Right lobe of liver (tissue), 6 donors: ENCODE results near the gene FAM98B. TPM values are rescaled to one million over a fixed set of nuclear protein-coding genes. Genes with fewer than 3 reads are reported as not detected.

Experiments
- ATAC-seq, 4 donors: fragments of 200-7000 bp; cut with Tn5 transposase; one replicate each; pipeline ENCODE4 v1.9.1; 2020; ENCODE audit warnings: mild to moderate bottlenecking in 4 of 4, moderate library complexity in 4 of 4
- DNase-seq, 3 donors: peaks; one replicate each; pipeline ENCODE4 v3.0.0-alpha.2; 2020
- H3K27ac ChIP-seq, 3 donors: fragments of 200-600 bp; one replicate each; pipeline ENCODE4 v1.8.0; 2022
- H3K27me3 ChIP-seq, 2 donors: fragments of 200-600 bp; one replicate each; pipeline ENCODE4 v1.8.0; 2022
- H3K36me3 ChIP-seq, 4 donors: fragments of 200-600 bp; sonication (generic) in 1 of 4; one replicate each; pipeline versions ENCODE4 v1.5.1 to v1.8.0; 2017 to 2022; ENCODE audit warnings: control low read depth in 1 of 4
- H3K4me1 ChIP-seq, 4 donors: fragments of 200-600 bp; sonication (generic) in 1 of 4; one replicate each; pipeline versions ENCODE4 v1.5.1 to v1.8.0; 2017 to 2022; ENCODE audit warnings: control low read depth in 1 of 4
- H3K4me3 ChIP-seq, 3 donors: fragments of 200-600 bp; one replicate each; pipeline ENCODE4 v1.8.0; 2022
- H3K9me3 ChIP-seq, 4 donors: fragments of 200-600 bp; sonication (generic) in 1 of 4; one replicate each; pipeline versions ENCODE4 v1.5.1 to v1.8.0; 2017 to 2022; ENCODE audit warnings: control low read depth in 1 of 4
- CTCF ChIP-seq, 4 donors: fragments of 200-600 bp in 3 of 4; fragments of 450-650 bp in 1 of 4; IDR thresholded peaks; one replicate each; pipeline versions ENCODE4 v1.5.1 to v1.8.0; 2016 to 2022; ENCODE audit warnings: antibody characterized with exemption in 4 of 4, mild to moderate bottlenecking in 2 of 4
- POLR2A ChIP-seq: fragments of 450-650 bp; IDR thresholded peaks from one replicate; pipeline ENCODE4 v1.6.1; 2017; ENCODE audit warnings: antibody characterized with exemption, mild to moderate bottlenecking
- WGBS: methylation state at CpG from one replicate; pipeline ENCODE4 v1.1.6; 2018; ENCODE audit warnings: low coverage, low lambda C conversion rate; ENCODE audit not compliant: insufficient coverage; ENCODE audit errors: missing lambda C conversion rate; 5-methylcytosine and 5-hydroxymethylcytosine counted together
- intact Hi-C, 2 donors: fragments of 100-400 bp; cut with DNase I; formaldehyde crosslinking; loops; one replicate each; pipeline versions ENCODE4 v1.11.2 to v1.14.1; 2022
- long read RNA-seq: library from polyadenylated mRNA; unstranded; transcript quantifications from one replicate; pipeline ENCODE4 v2.0.0, GENCODE V29; 2019
- total RNA-seq, 6 experiments: library from RNA; depleted of rRNA in 2 of 6; stranded (reverse); fragments of >200 nt in 2 of 6; fragmentation: NEBNext Ultra II Directional in 3 of 6; extraction: Animal tissue kit (Norgen Biotek cat#: 25700) in 3 of 6; gene quantifications; one replicate each; pipeline versions ENCODE4 v1.1.0 to v1.2.4, GENCODE V29; 2016 to 2023
- donor health status: DM: no; HTN: yes; CAD: no.
- donor health status: DM: no; HTN: no; CAD: no.
- donor health status: DM: no; HTN: no; CAD: no.
- donor health status: DM: no; HTN: yes; CAD: no.
- donor health status: DM: no; HTN: yes; CAD: no.

Gene FAM98B
- 1 to 10 TPM; 2.6 to 7.6 (median 5.5) TPM for total RNA-seq
- long read RNA-seq: 0 reads

GRCh38 chr15:38453971-38454695 lies at the start of gene FAM98B:
Gene FAM98B, plus strand, starts transcription at chr15:38454127. Its CDS starts 35 bp downstream, at chr15:38454162.
- Histone ChIP-seq H3K4me3 (peak within 1 kb of the TSS; percentile 80 to 81 (median 80)), H3K4me1 (peaks cover 0 to 13% (median 8%) of the 10 kb centered on the region in 4 donors), H3K9me3 (no peaks in the 10 kb centered on the region), H3K36me3 (no peaks in the 10 kb centered on the region), H3K27ac (peak within 1 kb of the TSS; percentile 82 to 92 (median 87)), H3K27me3 (no peaks in the 10 kb centered on the region)
- intact Hi-C loops: no loop called here
- TF ChIP-seq CTCF (IDR thresholded peaks at IDR 0.05) (peak in 1 of 4 donors; percentile 3), POLR2A (peak; percentile 58)
- under 1% methylated on average over 42 of the region's 49 CpGs for WGBS
- DNase-seq (peak; percentile 86 to 90 (median 88)), ATAC-seq (peak; percentile 96 to 98 (median 98))

- no peak for ATAC-seq
- no peaks in the 10 kb centered on the region for H3K36me3 ChIP-seq
- no peaks in the 10 kb centered on the region for H3K27me3 ChIP-seq
- WGBS: 57% methylated on average over 7 of the region's 7 CpGs
- no peak overlapping the region for H3K27ac ChIP-seq
- intact Hi-C loops: no loop called here
- no peaks in the 10 kb centered on the region for H3K4me1 ChIP-seq
- TF ChIP-seq CTCF (IDR thresholded peaks at IDR 0.05) (no peak), POLR2A (no peak)
- DNase-seq: no peak
- H3K4me3 ChIP-seq: no peak overlapping the region
- no peaks in the 10 kb centered on the region for H3K9me3 ChIP-seq
Measured at GRCh38 chr15:38406436-38406835, 47.5 kb upstream of the FAM98B start.

- H3K27ac ChIP-seq: no peak overlapping the region
- H3K4me3 ChIP-seq: no peak overlapping the region
- H3K9me3 ChIP-seq: no peaks in the 10 kb centered on the region
- no peaks in the 10 kb centered on the region for H3K4me1 ChIP-seq
- intact Hi-C loops: no loop called here
- no peak for ATAC-seq
- no peaks in the 10 kb centered on the region for H3K36me3 ChIP-seq
- WGBS: 72% methylated on average over 4 of the region's 4 CpGs
- H3K27me3 ChIP-seq: peaks cover 0 to 4% of the 10 kb centered on the region in 2 donors
- DNase-seq: no peak
- TF ChIP-seq POLR2A: no peak
- no peak for TF ChIP-seq CTCF (IDR thresholded peaks at IDR 0.05)
Measured at GRCh38 chr15:38408576-38408975, 45.4 kb upstream of the FAM98B start.

GRCh38 chr15:38411902-38412301 lies 42.0 kb upstream of the FAM98B start:
- no peaks in the 10 kb centered on the region for H3K9me3 ChIP-seq
- no peak for DNase-seq
- 36% methylated on average over 3 of the region's 3 CpGs for WGBS
- no peak for TF ChIP-seq CTCF (IDR thresholded peaks at IDR 0.05)
- TF ChIP-seq POLR2A: no peak
- H3K27me3 ChIP-seq: peaks cover 0 to 4% of the 10 kb centered on the region in 2 donors
- H3K27ac ChIP-seq: no peak overlapping the region
- peak in 1 of 4 donors; percentile 39 for ATAC-seq
- no peaks in the 10 kb centered on the region for H3K36me3 ChIP-seq
- H3K4me3 ChIP-seq: no peak overlapping the region
- H3K4me1 ChIP-seq: no peaks in the 10 kb centered on the region
- intact Hi-C loops: no loop called here
